Dedifferentiated amniotic fluid mesenchymal stem cell (primary cell): Measurements from ENCODE around the gene NOX5.

Experiments
- DNase-seq: peaks from one replicate; pipeline ENCODE4 v3.0.0-alpha.2; 2016; ENCODE audit errors: extremely low spot score

NOX5 gene

DNA sequence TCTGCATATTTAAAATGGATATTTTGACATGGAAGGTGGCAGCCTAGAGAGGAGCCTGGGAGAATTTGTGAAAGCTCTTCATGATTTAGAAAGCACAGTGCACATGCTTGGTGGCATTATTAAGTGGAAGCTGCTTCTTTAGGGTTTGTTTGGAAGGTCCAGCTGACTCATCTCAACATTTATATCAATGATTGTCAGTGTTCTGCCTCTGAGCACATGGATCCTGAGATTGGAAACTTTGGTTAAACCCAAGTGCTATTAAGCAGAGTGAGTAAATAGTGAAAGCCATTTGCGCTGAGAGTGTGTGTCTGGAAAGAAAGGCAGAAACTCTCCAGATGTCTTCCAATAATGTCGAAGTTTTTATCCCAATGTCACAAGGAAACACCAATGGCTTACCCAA, 7.4 kb downstream of the NOX5 start:
- DNase-seq = no peak

GRCh38 chr15:69025320-69025719, 10.8 kb downstream of the NOX5 start:
- no peak for DNase-seq

GRCh38 chr15:69026355-69026754, 11.9 kb downstream of the NOX5 start:
- no peak for DNase-seq

DNA sequence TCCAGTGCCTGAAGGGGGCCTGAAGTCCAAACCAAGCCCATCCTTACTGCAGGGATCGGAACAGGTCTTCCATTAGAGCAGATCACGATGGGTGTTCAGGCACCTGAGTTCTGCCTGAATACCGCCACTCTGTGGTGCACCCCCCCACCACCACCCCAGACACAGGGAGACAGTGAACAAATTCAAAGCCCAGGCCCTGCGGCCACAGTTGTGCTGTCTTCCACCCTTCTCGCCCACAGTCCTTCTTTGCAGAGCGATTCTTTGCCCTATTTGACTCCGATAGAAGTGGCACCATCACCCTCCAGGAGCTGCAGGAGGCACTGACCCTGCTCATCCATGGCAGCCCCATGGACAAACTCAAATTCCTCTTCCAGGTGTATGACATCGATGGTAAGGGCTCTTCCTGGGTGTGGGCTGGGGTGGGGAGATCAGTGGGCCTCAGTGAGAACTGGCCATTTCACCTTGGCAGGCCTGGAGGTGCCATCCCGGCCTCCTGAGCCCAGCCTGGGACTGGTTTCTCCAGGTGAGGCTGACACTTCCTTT, 13.6 kb downstream of the NOX5 start:
- DNase-seq = no peak

- DNase-seq = no peak
Measured at GRCh38 chr15:69031013-69032001, 16.8 kb downstream of the NOX5 start.

DNA sequence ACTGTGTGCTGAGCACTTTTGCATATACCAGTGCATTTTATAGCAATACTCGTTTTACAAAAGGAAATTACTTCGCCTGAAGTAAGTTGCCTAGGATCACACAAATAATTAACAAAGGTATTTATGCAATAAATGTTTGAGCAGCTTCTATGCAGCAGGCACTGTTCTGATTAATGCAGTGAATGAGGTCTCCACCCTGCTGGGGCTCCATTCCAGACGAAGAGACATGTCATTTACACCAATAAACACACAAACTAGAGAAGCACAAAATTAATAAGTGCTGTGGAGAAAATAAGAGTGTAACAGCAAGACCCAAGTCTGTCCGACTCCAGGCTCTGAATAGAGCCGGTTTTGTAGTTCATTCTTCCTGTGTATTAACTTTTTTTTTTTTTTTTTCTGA, 17.5 kb downstream of the NOX5 start:
- DNase-seq = no peak

DNA sequence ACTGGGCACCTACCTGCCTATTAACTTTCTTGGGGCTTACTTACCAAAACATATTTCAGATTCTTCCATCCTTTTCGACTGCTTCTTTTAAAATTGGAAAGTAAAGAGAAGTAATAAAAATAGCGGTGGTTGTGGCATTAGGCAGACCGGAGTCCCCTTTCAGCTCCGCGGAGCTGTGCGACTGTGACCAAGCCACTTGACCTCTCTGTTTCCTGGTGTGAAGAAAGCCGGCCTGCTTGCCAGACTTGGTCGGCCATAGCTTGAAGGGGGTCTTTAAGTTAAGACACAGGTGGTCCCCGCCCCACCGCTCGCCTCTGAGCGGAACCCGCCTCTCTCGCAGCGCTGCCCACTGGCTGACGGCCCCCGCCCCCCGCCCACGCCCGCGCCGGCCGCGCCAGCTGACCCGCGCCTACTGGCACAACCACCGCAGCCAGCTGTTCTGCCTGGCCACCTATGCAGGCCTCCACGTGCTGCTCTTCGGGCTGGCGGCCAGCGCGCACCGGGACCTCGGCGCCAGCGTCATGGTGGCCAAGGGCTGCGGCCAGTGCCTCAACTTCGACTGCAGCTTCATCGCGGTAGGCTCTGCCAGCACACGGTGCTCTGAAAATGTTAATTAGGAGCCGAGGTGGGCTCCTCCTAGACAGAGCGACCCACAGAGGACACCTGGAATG, 18.3 kb downstream of the NOX5 start:
- no peak for DNase-seq

DNA sequence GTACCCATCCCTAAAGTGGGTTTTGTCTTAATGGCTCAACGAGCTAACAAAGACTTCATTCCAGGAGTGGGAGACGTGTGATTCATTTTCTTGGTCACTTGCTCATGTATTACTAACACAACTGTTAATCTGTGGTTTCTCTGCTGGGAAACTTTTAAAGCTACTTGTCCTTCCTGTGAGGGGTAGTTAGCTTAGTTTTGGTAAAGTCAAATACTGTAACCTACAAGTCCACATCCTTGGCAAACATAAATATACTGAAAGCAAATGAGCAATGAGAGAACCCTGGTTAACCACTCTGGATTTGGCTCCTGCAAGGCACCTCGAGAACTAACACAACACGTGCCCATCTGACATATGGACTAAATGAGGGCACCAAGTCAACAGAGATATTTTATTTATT, 19.9 kb downstream of the NOX5 start:
- DNase-seq = no peak

DNA sequence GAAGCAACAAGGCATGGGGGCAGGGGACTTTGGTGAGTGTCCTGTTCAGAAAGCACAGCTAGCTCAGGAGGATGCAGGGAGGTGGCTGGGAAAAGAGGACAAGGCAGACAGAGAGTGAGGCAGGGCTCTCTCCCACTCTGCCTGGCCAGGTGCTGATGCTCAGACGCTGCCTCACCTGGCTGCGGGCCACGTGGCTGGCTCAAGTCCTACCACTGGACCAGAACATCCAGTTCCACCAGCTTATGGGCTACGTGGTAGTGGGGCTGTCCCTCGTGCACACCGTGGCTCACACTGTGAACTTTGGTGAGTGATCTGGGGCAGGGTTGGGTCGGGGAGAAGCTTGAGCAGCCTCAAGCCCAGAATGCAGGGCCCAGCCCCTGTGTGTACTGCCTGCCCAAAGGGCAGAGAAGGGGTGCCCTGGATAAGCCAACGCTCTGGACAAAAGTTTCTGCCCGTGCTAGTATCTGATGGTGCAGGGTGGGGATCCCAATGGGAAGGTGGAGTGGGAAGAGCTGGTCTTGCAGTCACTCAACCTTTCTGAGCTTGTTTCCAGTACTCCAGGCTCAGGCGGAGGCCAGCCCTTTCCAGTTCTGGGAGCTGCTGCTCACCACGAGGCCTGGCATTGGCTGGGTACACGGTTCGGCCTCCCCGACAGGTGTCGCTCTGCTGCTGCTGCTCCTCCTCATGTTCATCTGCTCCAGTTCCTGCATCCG, 20.9 kb downstream of the NOX5 start:
- no peak for DNase-seq

DNA sequence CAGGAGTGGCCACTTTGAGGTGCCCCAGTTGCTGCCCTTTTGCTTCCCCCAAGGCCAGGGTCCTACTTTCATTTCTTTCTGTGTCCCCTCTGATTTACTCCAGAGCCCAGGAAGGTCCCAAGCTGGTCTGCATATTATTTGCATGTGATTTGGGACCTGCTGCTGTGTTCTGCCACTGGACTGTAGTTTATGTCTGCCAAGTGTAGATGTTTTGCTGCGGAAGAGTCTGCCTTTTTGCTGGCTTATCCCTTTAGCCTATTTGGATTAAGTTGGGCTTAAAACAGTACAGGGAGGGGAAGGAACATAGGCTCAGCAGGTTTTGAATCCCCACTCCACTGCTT, 21.4 kb downstream of the NOX5 start:
- DNase-seq = no peak

GRCh38 chr15:69036826-69037225, 22.3 kb downstream of the NOX5 start:
- no peak for DNase-seq

- no peak for DNase-seq
Measured at GRCh38 chr15:69037482-69037881, 23.0 kb downstream of the NOX5 start.

GRCh38 chr15:69037977-69038376, 23.5 kb downstream of the NOX5 start:
- DNase-seq = no peak

GRCh38 chr15:69038508-69038907, 24.0 kb downstream of the NOX5 start:
- DNase-seq = no peak

DNA sequence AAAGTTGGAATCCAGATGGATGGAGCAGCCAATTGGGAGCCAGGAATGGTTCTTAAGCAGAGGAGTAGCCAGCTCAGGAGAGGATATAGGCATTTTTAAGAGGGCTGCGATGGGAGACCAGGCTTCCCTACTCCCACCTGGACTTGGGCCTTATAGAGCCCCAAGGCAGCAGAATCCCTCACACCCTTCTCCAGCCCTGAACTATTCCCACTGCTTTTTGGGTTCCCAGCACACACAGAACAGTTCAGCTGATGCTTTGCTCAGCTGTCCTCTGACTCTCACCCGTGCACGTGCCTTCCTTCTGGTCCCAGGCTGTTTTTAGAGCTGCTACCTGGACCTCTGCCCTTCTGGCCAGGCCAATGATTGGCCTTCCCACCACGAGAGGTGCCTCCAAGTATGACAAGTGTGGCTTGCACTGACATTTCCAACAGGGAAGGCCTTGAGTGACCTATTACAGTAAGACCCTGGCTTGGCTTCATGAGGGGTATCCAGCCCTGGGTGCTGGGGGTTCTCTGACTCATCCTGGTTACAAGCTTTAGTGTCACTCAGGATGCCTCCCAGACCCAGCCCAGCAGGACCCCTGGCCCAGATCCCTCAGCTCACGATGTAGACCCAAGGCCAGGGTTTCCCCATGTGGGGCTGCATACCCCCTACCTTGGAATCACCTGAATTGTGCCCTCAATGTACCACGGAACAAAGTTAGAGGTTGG, 25.2 kb downstream of the NOX5 start:
- no peak for DNase-seq

DNA sequence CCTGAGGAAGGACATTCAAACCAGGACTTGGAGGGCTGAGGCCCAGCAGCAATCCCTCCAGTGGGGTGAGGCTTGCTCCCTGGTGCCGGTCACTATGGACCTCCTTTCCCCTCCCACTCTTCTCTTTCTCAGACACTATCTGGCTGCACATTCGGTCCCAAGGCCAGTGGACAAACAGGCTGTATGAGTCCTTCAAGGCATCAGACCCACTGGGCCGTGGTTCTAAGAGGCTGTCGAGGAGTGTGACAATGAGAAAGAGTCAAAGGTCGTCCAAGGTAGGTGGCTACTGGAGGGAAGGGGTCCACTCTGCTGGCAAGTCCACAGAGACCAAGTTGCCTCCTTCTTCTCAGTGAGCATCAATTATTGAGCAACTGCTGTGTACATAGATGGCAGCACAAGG, 28.0 kb downstream of the NOX5 start:
- no peak for DNase-seq

DNA sequence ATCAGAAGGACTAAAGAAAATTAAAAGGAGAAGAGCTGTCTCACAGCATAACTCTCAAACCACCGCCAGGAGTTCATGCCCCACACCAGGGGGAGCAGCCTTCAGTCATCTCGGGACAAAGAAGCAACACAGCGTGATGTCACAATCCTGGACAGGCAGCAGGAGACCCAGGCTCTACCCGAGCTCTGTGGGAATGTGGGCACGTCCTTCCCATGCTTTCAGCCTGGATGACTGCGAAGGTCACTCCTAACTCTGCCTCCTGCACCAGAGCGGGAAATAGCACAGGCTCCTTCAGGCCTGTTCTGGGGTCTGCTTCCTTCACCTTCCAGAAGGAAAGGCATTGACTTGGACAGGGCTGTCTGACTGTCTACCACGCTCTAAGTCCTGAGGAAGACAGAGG, 31.3 kb downstream of the NOX5 start:
- DNase-seq = no peak

DNA sequence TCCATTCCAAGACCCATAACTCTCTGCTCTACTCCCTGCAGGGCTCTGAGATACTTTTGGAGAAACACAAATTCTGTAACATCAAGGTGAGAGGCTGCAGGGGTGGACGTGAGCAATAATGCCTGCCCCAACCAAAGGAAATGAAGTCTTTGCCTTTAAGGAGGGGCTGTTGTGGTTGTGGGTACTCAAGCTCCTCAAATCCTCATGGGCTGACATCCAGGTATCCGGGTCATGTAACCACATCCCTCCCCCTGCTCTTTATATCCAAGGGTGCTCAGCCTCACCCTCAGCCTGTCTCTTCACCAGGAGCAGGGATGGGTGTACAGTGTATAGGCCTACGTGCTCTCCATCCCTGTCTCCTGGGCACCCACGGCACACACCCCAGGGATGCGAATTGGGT, 32.3 kb downstream of the NOX5 start:
- DNase-seq = no peak

DNA sequence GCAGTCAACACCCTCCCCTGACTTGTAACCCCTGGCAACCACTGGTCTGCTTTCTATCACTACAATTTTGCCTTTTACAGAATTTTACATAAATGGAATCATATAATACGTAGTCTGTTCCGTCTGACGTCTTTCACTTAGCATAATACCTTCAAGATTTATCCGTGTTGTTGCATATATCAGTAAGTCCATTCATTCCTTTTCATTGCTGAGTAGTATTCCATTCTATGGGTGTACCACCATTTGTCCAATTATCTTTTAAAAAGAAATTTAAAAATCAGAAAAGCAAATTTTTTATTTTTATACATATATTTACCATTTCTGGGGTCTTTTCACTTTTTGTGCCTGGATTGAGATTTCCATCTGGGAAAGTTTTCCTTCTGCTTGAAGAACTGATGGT, 35.5 kb downstream of the NOX5 start:
- no peak for DNase-seq

- no peak for DNase-seq
Measured at GRCh38 chr15:69055251-69055650, 40.8 kb downstream of the NOX5 start.

- DNase-seq = no peak
Measured at GRCh38 chr15:69056365-69056764, 41.9 kb downstream of the NOX5 start.
